ENCODE measurements around the gene PIF1.

The PIF1 gene

GRCh38 chr15:64783796-64784195 lies 41.7 kb downstream of the PIF1 start:
- no peak overlapping the region for H3K4me3 ChIP-seq (ENCODE audit: low read depth, low read length)
- in situ Hi-C loops (cut with HindIII; ENCODE audit: low sequenced_read_pairs) = no loop called here
- TF ChIP-seq CTCF (IDR thresholded peaks at IDR 0.05; ENCODE audit: low read depth, low read length) = no peak
- DNase-seq (ENCODE audit: low read depth, low spot score) = no peak

- no peak for DNase-seq (ENCODE audit: low read depth, low spot score)
- no peak overlapping the region for H3K4me3 ChIP-seq (ENCODE audit: low read depth, low read length)
- no peak for TF ChIP-seq CTCF (IDR thresholded peaks at IDR 0.05; ENCODE audit: low read depth, low read length)
- in situ Hi-C loops (cut with HindIII; ENCODE audit: low sequenced_read_pairs) = no loop called here
Observed at GRCh38 chr15:64782751-64783150, 42.7 kb downstream of the PIF1 start.

GRCh38 chr15:64781299-64781698 lies 44.1 kb downstream of the PIF1 start:
- DNase-seq (ENCODE audit: low read depth, low spot score) = no peak
- no peak overlapping the region for H3K4me3 ChIP-seq (ENCODE audit: low read depth, low read length)
- in situ Hi-C loops (cut with HindIII; ENCODE audit: low sequenced_read_pairs) = no loop called here
- no peak for TF ChIP-seq CTCF (IDR thresholded peaks at IDR 0.05; ENCODE audit: low read depth, low read length)

- DNase-seq (ENCODE audit: low read depth, low spot score) = no peak
- in situ Hi-C loops (cut with HindIII; ENCODE audit: low sequenced_read_pairs) = no loop called here
- TF ChIP-seq CTCF (IDR thresholded peaks at IDR 0.05; ENCODE audit: low read depth, low read length) = no peak
- H3K4me3 ChIP-seq (ENCODE audit: low read depth, low read length) = no peak overlapping the region
Observed at GRCh38 chr15:64780600-64781156, 44.8 kb downstream of the PIF1 start.

- DNase-seq (ENCODE audit: low read depth, low spot score) = no peak
- H3K4me3 ChIP-seq (ENCODE audit: low read depth, low read length) = no peak overlapping the region
- in situ Hi-C loops (cut with HindIII; ENCODE audit: low sequenced_read_pairs) = no loop called here
- no peak for TF ChIP-seq CTCF (IDR thresholded peaks at IDR 0.05; ENCODE audit: low read depth, low read length)
Observed at GRCh38 chr15:64779630-64780029, 45.8 kb downstream of the PIF1 start.

GRCh38 chr15:64779024-64779423 lies 46.4 kb downstream of the PIF1 start:
- in situ Hi-C loops (cut with HindIII; ENCODE audit: low sequenced_read_pairs) = no loop called here
- no peak for DNase-seq (ENCODE audit: low read depth, low spot score)
- TF ChIP-seq CTCF (IDR thresholded peaks at IDR 0.05; ENCODE audit: low read depth, low read length) = no peak
- H3K4me3 ChIP-seq (ENCODE audit: low read depth, low read length) = no peak overlapping the region

GRCh38 chr15:64776402-64776786 lies 49.1 kb downstream of the PIF1 start:
- no peak for TF ChIP-seq CTCF (IDR thresholded peaks at IDR 0.05; ENCODE audit: low read depth, low read length)
- H3K4me3 ChIP-seq (ENCODE audit: low read depth, low read length) = peak overlapping the region; percentile 43
- no peak for DNase-seq (ENCODE audit: low read depth, low spot score)
- in situ Hi-C loops (cut with HindIII; ENCODE audit: low sequenced_read_pairs) = no loop called here
